SK-N-SH (cell line): ENCODE measurements around the gene CELF2. TPM values are rescaled to one million over a fixed set of nuclear protein-coding genes. Genes with fewer than 3 reads are reported as not detected.

Source experiments
- CTCF ChIA-PET: fragments of 300-600, 350-600 bp; formaldehyde crosslinking; extraction: SDS; loops from one replicate; lab custom pipeline; 2021; lab: Yijun Ruan, JAX
- POLR2A ChIA-PET: fragments of 350-600 bp; sonication (Branson Sonifier 250); formaldehyde crosslinking; extraction: SDS; loops from one replicate; lab custom pipeline; 2020; ENCODE audit warnings: antibody characterized with exemption, inconsistent platforms; lab: Yijun Ruan, JAX
- DNase-seq: peaks from one replicate; pipeline ENCODE4 v3.0.0; 2012
- H2AFZ ChIP-seq: fragments of 200-600 bp; sonication (generic); 2 replicates; pipeline ENCODE4 v1.8.1; 2016; ENCODE audit warnings: antibody characterized with exemption, mild to moderate bottlenecking, low read depth
- H3F3A ChIP-seq: fragments of 200-600 bp; sonication (generic); replicated peaks from 2 replicates; pipeline ENCODE3; 2016; ENCODE audit warnings: antibody characterized with exemption, mild to moderate bottlenecking; ENCODE audit not compliant: insufficient read depth
- H3K27ac ChIP-seq, 2 experiments: fragments of 200-500 bp in 1 of 2; fragments of 200-600 bp in 1 of 2; sonication (Bioruptor generic) in 1 of 2; sonication (generic), shearing (Covaris generic) in 1 of 2; 2 replicates each; pipeline versions ENCODE4 v1.5.1 to v1.6.1; 2014 to 2016; ENCODE audit warnings: low read depth in 2 of 2, inconsistent platforms in 1 of 2, low read length in 1 of 2, mild to moderate bottlenecking in 1 of 2, mixed read lengths in 1 of 2
- H3K27me3 ChIP-seq: fragments of 200-600 bp; sonication (generic), shearing (Covaris generic); 2 replicates; pipeline ENCODE4 v1.6.1; 2016; ENCODE audit warnings: mixed run types; ENCODE audit not compliant: insufficient read depth
- H3K36me3 ChIP-seq, 2 experiments: fragments of 200-500 bp in 1 of 2; fragments of 200-600 bp in 1 of 2; sonication (Bioruptor generic) in 1 of 2; sonication (generic) in 1 of 2; replicated peaks in 1 of 2; 2 replicates each; pipeline versions ENCODE3 to v1.5.1; 2014 to 2016; ENCODE audit warnings: low read length in 1 of 2, mild to moderate bottlenecking in 1 of 2; ENCODE audit not compliant: insufficient read depth in 2 of 2, control insufficient read depth in 1 of 2
- H3K4me1 ChIP-seq, 2 experiments: fragments of 200-500 bp in 1 of 2; fragments of 200-600 bp in 1 of 2; sonication (Bioruptor generic) in 1 of 2; sonication (generic), shearing (Covaris generic) in 1 of 2; 2 replicates each; pipeline versions ENCODE4 v1.5.1 to v1.6.1; 2014 to 2016; ENCODE audit warnings: low read depth in 1 of 2, low read length in 1 of 2, mixed run types in 1 of 2; ENCODE audit not compliant: insufficient read depth in 2 of 2, control insufficient read depth in 1 of 2
- H3K4me2 ChIP-seq: fragments of 200-600 bp; sonication (generic), shearing (Covaris generic); 2 replicates; pipeline ENCODE4 v1.6.1; 2017; ENCODE audit warnings: mixed run types
- H3K4me3 ChIP-seq, 2 experiments: fragments of 200-500 bp in 1 of 2; fragments of 200-600 bp in 1 of 2; sonication (Bioruptor generic) in 1 of 2; sonication (generic), shearing (Covaris generic) in 1 of 2; 2 replicates each; pipeline versions ENCODE4 v1.5.1 to v1.8.1; 2014 to 2016; ENCODE audit warnings: low read depth in 2 of 2, inconsistent platforms in 1 of 2, low read length in 1 of 2, mild to moderate bottlenecking in 1 of 2, mixed read lengths in 1 of 2, moderate library complexity in 1 of 2
- H3K79me2 ChIP-seq: fragments of 200-600 bp; sonication (generic); 2 replicates; pipeline ENCODE4 v1.8.1; 2017; ENCODE audit warnings: mild to moderate bottlenecking; ENCODE audit not compliant: insufficient read depth
- H3K9ac ChIP-seq: fragments of 200-600 bp; sonication (generic); 2 replicates; pipeline ENCODE4 v1.6.1; 2017; ENCODE audit warnings: mixed run types
- H3K9me2 ChIP-seq: fragments of 200-600 bp; sonication (generic); 2 replicates; pipeline ENCODE4 v1.6.1; 2017; ENCODE audit warnings: mixed run types
- H3K9me3 ChIP-seq: fragments of 200-600 bp; sonication (generic); 2 replicates; pipeline ENCODE4 v1.6.1; 2017; ENCODE audit warnings: mixed run types, mild to moderate bottlenecking, moderate library complexity
- H4K20me1 ChIP-seq: fragments of 200-600 bp; sonication (generic); 2 replicates; pipeline ENCODE4 v1.6.1; 2017; ENCODE audit warnings: mild to moderate bottlenecking, mixed run types; ENCODE audit not compliant: insufficient read depth
- CTCF ChIP-seq: fragments of 200-600 bp; sonication (generic); IDR thresholded peaks from 2 replicates; pipeline ENCODE4 v1.6.1; 2017; ENCODE audit warnings: antibody characterized with exemption, mild to moderate bottlenecking, moderate library complexity
- ELF1 ChIP-seq: IDR thresholded peaks from 2 replicates; pipeline ENCODE4 v1.4.0; 2012
- EZH2phosphoT487 ChIP-seq: fragments of 200-600 bp; sonication (generic); IDR thresholded peaks from 2 replicates; pipeline ENCODE4 v1.6.1; 2017; ENCODE audit warnings: low read depth, mixed run types, mild to moderate bottlenecking, antibody characterized with exemption, moderate library complexity, borderline replicate concordance
- FOXJ3 ChIP-seq: sonication (generic); formaldehyde crosslinking; IDR thresholded peaks from 2 replicates; pipeline ENCODE4 v1.5.1; 2020; ENCODE audit warnings: mild to moderate bottlenecking, missing genetic modification reagents
- IRF3 ChIP-seq: fragments of 150-350 bp; IDR thresholded peaks from 2 replicates; pipeline ENCODE4 v1.6.1; 2016; ENCODE audit warnings: mild to moderate bottlenecking, low read depth, low read length
- RAD21 ChIP-seq: IDR thresholded peaks from 2 replicates; pipeline ENCODE4 v1.6.1; 2012; ENCODE audit warnings: mild to moderate bottlenecking, low read length
- RCOR1 ChIP-seq: fragments of 150-350 bp; IDR thresholded peaks from 2 replicates; pipeline ENCODE4 v1.6.1; 2017; ENCODE audit warnings: antibody characterized with exemption, low read length
- SIN3A ChIP-seq: IDR thresholded peaks from 2 replicates; pipeline ENCODE4 v1.6.1; 2012; ENCODE audit warnings: low read depth, mild to moderate bottlenecking, low read length, moderate library complexity, borderline replicate concordance
- TAF1 ChIP-seq: IDR thresholded peaks from 2 replicates; pipeline ENCODE4 v1.6.1; 2012; ENCODE audit warnings: low read depth, mild to moderate bottlenecking, low read length, moderate library complexity, borderline replicate concordance
- TEAD4 ChIP-seq: IDR thresholded peaks from 2 replicates; pipeline ENCODE4 v1.4.0; 2012; ENCODE audit warnings: mild to moderate bottlenecking, borderline replicate concordance; ENCODE audit not compliant: insufficient read depth
- WGBS: methylation state at CpG from one replicate; pipeline ENCODE4 v1.1.6; 2017; ENCODE audit warnings: low lambda C conversion rate; 5-methylcytosine and 5-hydroxymethylcytosine counted together
- polyA plus RNA-seq, 3 experiments: library from polyadenylated mRNA; depleted of rRNA; stranded (reverse); fragments of >200 nt; gene quantifications; 2 replicates each; pipeline ENCODE4 v1.2.3, GENCODE V29; 2012
- TF ChIP-seq, protein P1 (sequence below): IDR thresholded peaks from 2 replicates; pipeline ENCODE4 v1.6.1; 2012; ENCODE audit warnings: mild to moderate bottlenecking, low read depth, low read length, moderate library complexity

Gene CELF2
- polyA plus RNA-seq, 1 of the 3 experiments (the other 2 are of a cell fraction) = 0.03 TPM

GRCh38 chr10:11263767-11264166 lies 246.1 kb downstream of the CELF2 start:
- Histone ChIP-seq H4K20me1 (no peaks in the 10 kb centered on the region), H3K27ac (no peak overlapping the region), H3F3A (no peaks in the 10 kb centered on the region), H2AFZ (no peak overlapping the region), H3K36me3 (no peaks in the 10 kb centered on the region), H3K79me2 (no peaks in the 10 kb centered on the region), H3K4me1 (no peaks in the 10 kb centered on the region; a peak in 1 of 4 replicates), H3K4me2 (no peak overlapping the region), H3K27me3 (no peaks in the 10 kb centered on the region), H3K9me2 (no peaks in the 10 kb centered on the region), H3K4me3 (no peak overlapping the region), H3K9me3 (no peaks in the 10 kb centered on the region), H3K9ac (no peak overlapping the region)
- no peak for DNase-seq
- POLR2A ChIA-PET = no interaction called here
- CTCF ChIA-PET = no interaction called here
- no peak for TF ChIP-seq IRF3
- no peak for TF ChIP-seq EZH2phosphoT487
- TF ChIP-seq TAF1 = no peak
- no peak for TF ChIP-seq RAD21
- TF ChIP-seq SIN3A = no peak
- TF ChIP-seq ELF1 = no peak
- TF ChIP-seq FOXJ3 (CRISPR knock-in tag) = no peak
- TF ChIP-seq TEAD4 = no peak
- TF ChIP-seq CTCF = no peak
- TF ChIP-seq, protein P1, sequence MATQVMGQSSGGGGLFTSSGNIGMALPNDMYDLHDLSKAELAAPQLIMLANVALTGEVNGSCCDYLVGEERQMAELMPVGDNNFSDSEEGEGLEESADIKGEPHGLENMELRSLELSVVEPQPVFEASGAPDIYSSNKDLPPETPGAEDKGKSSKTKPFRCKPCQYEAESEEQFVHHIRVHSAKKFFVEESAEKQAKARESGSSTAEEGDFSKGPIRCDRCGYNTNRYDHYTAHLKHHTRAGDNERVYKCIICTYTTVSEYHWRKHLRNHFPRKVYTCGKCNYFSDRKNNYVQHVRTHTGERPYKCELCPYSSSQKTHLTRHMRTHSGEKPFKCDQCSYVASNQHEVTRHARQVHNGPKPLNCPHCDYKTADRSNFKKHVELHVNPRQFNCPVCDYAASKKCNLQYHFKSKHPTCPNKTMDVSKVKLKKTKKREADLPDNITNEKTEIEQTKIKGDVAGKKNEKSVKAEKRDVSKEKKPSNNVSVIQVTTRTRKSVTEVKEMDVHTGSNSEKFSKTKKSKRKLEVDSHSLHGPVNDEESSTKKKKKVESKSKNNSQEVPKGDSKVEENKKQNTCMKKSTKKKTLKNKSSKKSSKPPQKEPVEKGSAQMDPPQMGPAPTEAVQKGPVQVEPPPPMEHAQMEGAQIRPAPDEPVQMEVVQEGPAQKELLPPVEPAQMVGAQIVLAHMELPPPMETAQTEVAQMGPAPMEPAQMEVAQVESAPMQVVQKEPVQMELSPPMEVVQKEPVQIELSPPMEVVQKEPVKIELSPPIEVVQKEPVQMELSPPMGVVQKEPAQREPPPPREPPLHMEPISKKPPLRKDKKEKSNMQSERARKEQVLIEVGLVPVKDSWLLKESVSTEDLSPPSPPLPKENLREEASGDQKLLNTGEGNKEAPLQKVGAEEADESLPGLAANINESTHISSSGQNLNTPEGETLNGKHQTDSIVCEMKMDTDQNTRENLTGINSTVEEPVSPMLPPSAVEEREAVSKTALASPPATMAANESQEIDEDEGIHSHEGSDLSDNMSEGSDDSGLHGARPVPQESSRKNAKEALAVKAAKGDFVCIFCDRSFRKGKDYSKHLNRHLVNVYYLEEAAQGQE = no peak
- no peak for TF ChIP-seq RCOR1
- WGBS = 14% methylated on average over 3 of the region's 3 CpGs
